ENCODE results near the gene PTGES3L.
"Not testable (repeated sequence)": the region's sequence is repeated elsewhere in the genome, so short reads cannot be mapped to it uniquely, and the experiment has no call there.

Gene PTGES3L

GRCh38 chr17:42980274-42980765, 440 bp upstream of the PTGES3L start, which contains the start of gene RUNDC1:
TSS of gene RUNDC1 (plus strand) at chr17:42980565. CDS start at chr17:42980577, 12 bp downstream.
- DNase-seq, result peak; percentile 90

- not testable (repeated sequence) for DNase-seq
These were observed 4.2 kb downstream of the PTGES3L start for GRCh38 chr17:42975701-42976100.

- DNase-seq, result no peak
These were observed 4.6 kb downstream of the PTGES3L start for GRCh38 chr17:42975265-42975664.

- not testable (repeated sequence) for DNase-seq
These were observed 6.6 kb downstream of the PTGES3L start for GRCh38 chr17:42973323-42973722.

- no peak for DNase-seq
These were observed 8.3 kb downstream of the PTGES3L start for GRCh38 chr17:42971589-42971988.

GRCh38 chr17:42969001-42969581, 10.8 kb downstream of the PTGES3L start:
- DNase-seq, result no peak

- DNase-seq, result no peak
These were observed 12.0 kb downstream of the PTGES3L start for GRCh38 chr17:42967925-42968324.

- DNase-seq, result peak; percentile 92
These were observed 15.5 kb downstream of the PTGES3L start, which contains the start of gene AARSD1 for GRCh38 chr17:42964161-42964932. TSS of gene AARSD1 (minus strand) at chr17:42964454. CDS start at chr17:42964440, 14 bp downstream.

- no peak for DNase-seq
These were observed 26.2 kb downstream of the PTGES3L start for GRCh38 chr17:42953669-42954068.

GRCh38 chr17:42950044-42950783, 29.7 kb downstream of the PTGES3L start:
- no peak for DNase-seq

GRCh38 chr17:42946812-42947211, 33.1 kb downstream of the PTGES3L start:
- DNase-seq, result no peak

- no peak for DNase-seq
These were observed 35.7 kb downstream of the PTGES3L start for GRCh38 chr17:42944211-42944610.

GRCh38 chr17:42937712-42938596, 41.9 kb downstream of the PTGES3L start:
- peak; percentile 57 for DNase-seq

GRCh38 chr17:42929497-42929844, 50.4 kb downstream of the PTGES3L start:
- DNase-seq, result no peak

- peak; percentile 72 for DNase-seq
These were observed 51.0 kb downstream of the PTGES3L start for GRCh38 chr17:42928714-42929496.

GRCh38 chr17:42924891-42925290, 55.0 kb downstream of the PTGES3L start:
- DNase-seq, result no peak

- DNase-seq, result not testable (repeated sequence)
These were observed 56.4 kb downstream of the PTGES3L start for GRCh38 chr17:42923472-42923871.

GRCh38 chr17:42922294-42922693, 57.6 kb downstream of the PTGES3L start:
- no peak for DNase-seq

- DNase-seq, result no peak
These were observed 59.0 kb downstream of the PTGES3L start for GRCh38 chr17:42920922-42921321.

GRCh38 chr17:42920106-42920900, 59.6 kb downstream of the PTGES3L start:
- DNase-seq, result no peak
